K562 (cell line): ENCODE data around the gene A1BG. TPM values are rescaled to one million over a fixed set of nuclear protein-coding genes. Genes with fewer than 3 reads are reported as not detected.

Source experiments
- ATAC-seq: fragments of 200-7000 bp; cut with Tn5 transposase; 3 replicates; pipeline ENCODE4 v1.9.1; 2020; ENCODE audit warnings: moderate library complexity
- Bru-seq: library from RNA; stranded (reverse); fragments of 400-500 nt; gene quantifications from one replicate; lab custom pipeline; 2021; lab: Mats Ljungman, UMichigan
- BruChase-seq, 2 experiments: library from RNA; stranded (reverse); fragments of 400-500 nt; gene quantifications; one replicate each; lab custom pipeline; 2021; lab: Mats Ljungman, UMichigan
- BruUV-seq: library from RNA; stranded (reverse); fragments of 400-500 nt; replicated peaks from 2 replicates; lab custom pipeline; 2021; lab: Mats Ljungman, UMichigan
- CTCF ChIA-PET: fragments of 300-600 bp; formaldehyde crosslinking; extraction: SDS; loops from one replicate; lab custom pipeline; 2021; ENCODE audit warnings: low intra/inter-chr PET ratio; lab: Yijun Ruan, JAX
- POLR2A ChIA-PET: fragments of 300-600, 350-650 bp; sonication (Branson Sonifier 250); formaldehyde crosslinking; extraction: SDS; loops from one replicate; lab custom pipeline; 2021; ENCODE audit warnings: antibody characterized with exemption, inconsistent platforms; lab: Yijun Ruan, JAX
- DNase-seq, 4 experiments: peaks; one replicate each; pipeline versions ENCODE4 v3.0.0 to v3.0.0-alpha.2; 2011 to 2018; ENCODE audit warnings: low spot score in 3 of 4, mixed read lengths in 3 of 4; ENCODE audit errors: extremely low read depth in 1 of 4
- FAIRE-seq: peaks from 2 replicates; lab custom pipeline; 2011; peaks lifted over from hg19 to GRCh38; lab: Jason Lieb, UNC
- H2AFZ ChIP-seq: 2 replicates; pipeline ENCODE4 v1.6.0; 2011; ENCODE audit warnings: low read depth, low read length, control low read depth, inconsistent platforms
- H3K27ac ChIP-seq: fragments of 200-600 bp; 3 replicates; pipeline ENCODE4 v1.8.0; 2011; ENCODE audit warnings: low read depth, mild to moderate bottlenecking, control low read depth, inconsistent platforms, low read length, moderate library complexity, mixed read lengths; ENCODE audit errors: extremely low read depth
- H3K27me3 ChIP-seq, 2 experiments: fragments of 300-600 bp in 1 of 2; 2 replicates in 1 of 2; 3 replicates in 1 of 2; pipeline versions ENCODE4 v1.6.0 to v1.8.0; 2011; ENCODE audit warnings: inconsistent platforms in 2 of 2, low read length in 2 of 2, mild to moderate bottlenecking in 1 of 2, mixed read lengths in 1 of 2, moderate library complexity in 1 of 2; ENCODE audit not compliant: control insufficient read depth in 2 of 2, insufficient read depth in 2 of 2
- H3K36me3 ChIP-seq: fragments of 300-600 bp; 3 replicates; pipeline ENCODE4 v1.8.0; 2011; ENCODE audit warnings: mild to moderate bottlenecking, low read length, inconsistent platforms; ENCODE audit not compliant: control insufficient read depth, insufficient read depth
- H3K4me1 ChIP-seq, 2 experiments: fragments of 200-600 bp in 1 of 2; replicated peaks in 1 of 2; 2 replicates in 1 of 2; 3 replicates in 1 of 2; pipeline versions ENCODE4 v1.5.1 to v1.8.0; 2011; ENCODE audit warnings: inconsistent platforms in 2 of 2, low read length in 2 of 2, mild to moderate bottlenecking in 1 of 2, mixed read lengths in 1 of 2, moderate library complexity in 1 of 2; ENCODE audit not compliant: control insufficient read depth in 2 of 2, insufficient read depth in 2 of 2
- H3K4me2 ChIP-seq: 2 replicates; pipeline ENCODE4 v1.6.1; 2011; ENCODE audit warnings: low read length, control low read depth, inconsistent platforms, mixed read lengths; ENCODE audit not compliant: insufficient read depth
- H3K4me3 ChIP-seq: fragments of 200-600 bp; sonication (generic), shearing (Covaris generic); 2 replicates; pipeline ENCODE4 v1.5.1; 2016; ENCODE audit warnings: control low read depth, inconsistent platforms
- H3K79me2 ChIP-seq: fragments of 200-600 bp; 3 replicates; pipeline ENCODE4 v1.8.0; 2011; ENCODE audit warnings: low read length, inconsistent platforms; ENCODE audit not compliant: control insufficient read depth, insufficient read depth
- H3K9ac ChIP-seq, 2 experiments: 2 replicates each; pipeline versions ENCODE4 v1.6.0 to v1.6.1; 2011; ENCODE audit warnings: low read depth in 2 of 2, low read length in 2 of 2, control low read depth in 1 of 2, inconsistent platforms in 1 of 2, mild to moderate bottlenecking in 1 of 2, mixed read lengths in 1 of 2; ENCODE audit not compliant: insufficient read depth in 1 of 2
- H3K9me1 ChIP-seq: one replicate; pipeline ENCODE4 v1.6.0; 2011; ENCODE audit warnings: inconsistent platforms, mild to moderate bottlenecking, low read length, moderate library complexity; ENCODE audit not compliant: control insufficient read depth, insufficient read depth
- H3K9me3 ChIP-seq: replicated peaks from 2 replicates; pipeline ENCODE4 v1.5.1; 2011; ENCODE audit warnings: low read depth, low read length, inconsistent platforms; ENCODE audit not compliant: control insufficient read depth, insufficient read depth
- H4K20me1 ChIP-seq: replicated peaks from 2 replicates; pipeline ENCODE4 v1.6.1; 2011; ENCODE audit warnings: low read length, inconsistent platforms, mixed read lengths; ENCODE audit not compliant: control insufficient read depth, insufficient read depth
- FOS ChIP-seq: IDR thresholded peaks from 3 replicates; pipeline ENCODE4 v1.6.1; 2011; ENCODE audit not compliant: insufficient read length; ENCODE audit errors: extremely low read depth
- NFXL1 ChIP-seq: fragments of 450-650 bp; formaldehyde crosslinking; IDR thresholded peaks from 2 replicates; pipeline ENCODE4 v1.4.0; 2021; ENCODE audit warnings: mild to moderate bottlenecking
- POLR2G ChIP-seq: fragments of 200-400 bp; formaldehyde crosslinking; IDR thresholded peaks from 2 replicates; pipeline ENCODE4 v1.6.1; 2017; ENCODE audit warnings: low read depth, mild to moderate bottlenecking, antibody characterized with exemption, low read length, moderate library complexity
- WGBS: fragments of 100-300 bp; shearing (Covaris generic); methylation state at CpG from one replicate; pipeline ENCODE4 v1.1.6; 2016; ENCODE audit warnings: low coverage, mixed read lengths; ENCODE audit not compliant: insufficient coverage; ENCODE audit errors: missing lambda C conversion rate; 5-methylcytosine and 5-hydroxymethylcytosine counted together
- in situ Hi-C: fragments of 300-500 bp; cut with MboI; formaldehyde crosslinking; loops from 4 replicates; pipeline ENCODE4 v1.15.0; 2018; ENCODE audit warnings: inconsistent platforms, mixed read lengths
- intact Hi-C: fragments of 100-400 bp; cut with micrococcal nuclease; formaldehyde crosslinking; loops from 2 replicates; pipeline ENCODE4 v1.14.2; 2022
- long read RNA-seq, 3 experiments: library from polyadenylated mRNA in 2 of 3; library from RNA in 1 of 3; unstranded in 2 of 3; stranded (forward) in 1 of 3; transcript quantifications; one replicate each; pipeline ENCODE4 v2.0.0, GENCODE V29; 2019 to 2022
- polyA minus RNA-seq, 3 experiments: library from RNA; depleted of rRNA, polyadenylated mRNA; stranded (reverse); fragments of >200 nt; gene quantifications; 2 replicates each; pipeline ENCODE4 v1.2.3, GENCODE V29; 2011
- polyA plus RNA-seq, 8 experiments: library from polyadenylated mRNA; depleted of rRNA in 4 of 8; stranded (reverse) in 5 of 8; unstranded in 3 of 8; fragments of >200 nt; fragmentation: Nextera tagmentation in 2 of 8; fragmentation: Illumina TruSeq in 1 of 8; extraction: Ambion mirVana in 2 of 8; extraction: Trizol in 1 of 8; gene quantifications; 2 replicates each; pipeline versions ENCODE4 v1.2.1 to v1.2.3, GENCODE V29; 2011 to 2014; ENCODE audit warnings: inconsistent platforms in 1 of 8, missing spikeins in 1 of 8
- total RNA-seq, 7 experiments: library from RNA; depleted of rRNA in 6 of 7; stranded (reverse); fragments of >200 nt in 6 of 7; fragmentation: Illumina TruSeq in 2 of 7; extraction: Trizol in 2 of 7; gene quantifications; 2 replicates each; pipeline versions ENCODE4 v1.2.1 to v1.2.3, GENCODE V29; 2011 to 2021; ENCODE audit warnings: low replicate concordance in 1 of 7

A1BG gene, protein sequence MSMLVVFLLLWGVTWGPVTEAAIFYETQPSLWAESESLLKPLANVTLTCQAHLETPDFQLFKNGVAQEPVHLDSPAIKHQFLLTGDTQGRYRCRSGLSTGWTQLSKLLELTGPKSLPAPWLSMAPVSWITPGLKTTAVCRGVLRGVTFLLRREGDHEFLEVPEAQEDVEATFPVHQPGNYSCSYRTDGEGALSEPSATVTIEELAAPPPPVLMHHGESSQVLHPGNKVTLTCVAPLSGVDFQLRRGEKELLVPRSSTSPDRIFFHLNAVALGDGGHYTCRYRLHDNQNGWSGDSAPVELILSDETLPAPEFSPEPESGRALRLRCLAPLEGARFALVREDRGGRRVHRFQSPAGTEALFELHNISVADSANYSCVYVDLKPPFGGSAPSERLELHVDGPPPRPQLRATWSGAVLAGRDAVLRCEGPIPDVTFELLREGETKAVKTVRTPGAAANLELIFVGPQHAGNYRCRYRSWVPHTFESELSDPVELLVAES
- total RNA-seq (2011; cell fraction: chromatin; rRNA removed; ENCODE audit: low replicate concordance), result 2.7 and 6.5 TPM in 2 replicates
- total RNA-seq (2011; cell fraction: nucleolus; rRNA removed), result 3.0 and 4.8 TPM in 2 replicates
- 4.9 and 5.3 TPM in 2 replicates for total RNA-seq (2011; cell fraction: nucleoplasm; rRNA removed)
- total RNA-seq (2014; rRNA removed) (19.8 and 24.6 TPM in 2 replicates), total RNA-seq (2014; rRNA removed; fragmentation: Illumina TruSeq; extraction: Trizol) (0.76 and 0.96 TPM in 2 replicates), total RNA-seq (2015; rRNA removed; fragmentation: Illumina TruSeq; extraction: Trizol) (3.1 and 3.6 TPM in 2 replicates), total RNA-seq (2021) (11.8 and 12.1 TPM in 2 replicates), polyA plus RNA-seq (2011; rRNA removed) (2.6 and 5.7 TPM in 2 replicates), polyA plus RNA-seq (2014; fragmentation: Illumina TruSeq; extraction: Trizol) (0.10 and 1.5 TPM in 2 replicates), polyA plus RNA-seq (2014; fragmentation: Nextera tagmentation; extraction: Ambion mirVana) (1 to 10 TPM; 1.2 to 2.4 TPM), polyA plus RNA-seq (2014; rRNA removed) (14.0 and 15.9 TPM in 2 replicates), polyA minus RNA-seq (2011; rRNA and poly(A)+ RNA removed) (0.51 and 0.56 TPM in 2 replicates), Bru-seq, nascent RNA (percentile 54 among the genes with signal in this experiment), BruChase-seq, experiment 1, labeled RNA remaining after a 2-hour chase (percentile 58 among the genes with signal in this experiment), BruChase-seq, experiment 2, labeled RNA remaining after a 6-hour chase (percentile 56 among the genes with signal in this experiment)
- 14.5 and 55.0 TPM in 2 replicates for polyA plus RNA-seq (2011; cell fraction: cytosol; rRNA removed)
- 4.9 and 5.4 TPM in 2 replicates for polyA plus RNA-seq (2011; cell fraction: nucleus; rRNA removed)
- 12.0 and 15.2 TPM in 2 replicates for polyA plus RNA-seq (2012)
- 0.48 and 3.5 TPM in 2 replicates for polyA minus RNA-seq (2011; cell fraction: cytosol; rRNA and poly(A)+ RNA removed)
- polyA minus RNA-seq (2011; cell fraction: nucleus; rRNA and poly(A)+ RNA removed), result 1.3 and 1.6 TPM in 2 replicates
- long read RNA-seq, experiment 1, partial matches to known transcripts, result 0 of 2 reads
- long read RNA-seq, experiment 1, other reads (novel, unspliced or antisense), result 0 of 2 reads
- long read RNA-seq, experiment 2, transcript A1BG-203 (2 exons, 2,134 nt), result major isoform, 9 of 10 reads
- long read RNA-seq, experiment 2, partial matches to known transcripts, result 0 of 10 reads
- long read RNA-seq, experiment 2, other reads (novel, unspliced or antisense), result 1 of 10 reads
- long read RNA-seq, experiment 3, transcript A1BG-203 (2 exons, 2,134 nt), result major isoform, 7 of 7 reads
- long read RNA-seq, experiment 3, partial matches to known transcripts, result 0 of 7 reads
- long read RNA-seq, experiment 3, other reads (novel, unspliced or antisense), result 0 of 7 reads

DNA sequence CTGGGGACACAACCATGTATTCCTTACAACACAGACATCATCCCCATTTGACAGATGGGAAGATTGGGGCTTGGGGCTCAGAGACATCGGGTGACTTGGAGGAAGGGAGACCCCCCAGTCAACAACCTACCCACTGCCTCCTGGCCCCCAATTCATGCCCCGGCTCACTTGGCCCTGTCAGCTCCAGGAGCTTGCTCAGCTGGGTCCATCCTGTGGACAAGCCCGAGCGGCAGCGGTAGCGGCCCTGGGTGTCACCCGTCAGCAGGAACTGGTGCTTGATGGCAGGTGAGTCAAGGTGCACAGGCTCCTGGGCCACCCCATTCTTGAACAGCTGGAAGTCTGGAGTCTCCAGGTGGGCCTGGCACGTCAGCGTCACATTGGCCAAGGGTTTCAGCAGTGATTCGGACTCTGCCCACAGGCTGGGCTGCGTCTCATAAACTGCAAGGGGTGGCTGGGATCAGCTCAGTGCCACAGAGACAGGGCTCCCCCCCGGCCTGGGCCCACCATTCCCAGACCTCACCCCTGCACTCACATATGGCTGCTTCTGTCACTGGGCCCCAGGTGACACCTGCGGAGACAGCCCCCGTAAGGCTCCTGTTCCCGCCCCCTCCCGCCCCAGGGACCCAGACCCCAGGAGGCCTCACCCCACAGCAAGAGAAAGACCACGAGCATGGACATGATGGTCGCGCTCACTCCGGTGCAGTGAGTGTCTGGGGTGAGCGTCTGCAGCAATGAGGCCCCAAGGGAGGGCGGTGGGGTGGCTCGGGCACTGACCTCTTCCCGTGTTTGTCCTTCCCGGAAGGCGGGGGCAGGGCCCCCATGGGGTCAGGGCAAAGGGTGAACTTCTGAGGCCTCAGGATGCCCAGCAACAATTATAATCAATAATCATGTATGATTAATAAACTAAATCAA is at the start of gene A1BG:
Gene A1BG, minus strand, starts transcription at position 733 of the 912 bp plus-strand sequence. Its CDS starts 55 bp downstream, at position 678.
- intact Hi-C loops, result no loop called here
- no peak within 1 kb of the TSS for H2AFZ ChIP-seq
- no peak within 1 kb of the TSS for H3K4me2 ChIP-seq
- H3K27ac ChIP-seq, result no peak within 1 kb of the TSS
- in situ Hi-C loops, result no loop called here
- peaks cover 0 to 18% of the 10 kb centered on the region in 2 experiments; a peak in 2 of 5 replicates for H3K4me1 ChIP-seq
- H3K79me2 ChIP-seq, result no peaks in the 10 kb centered on the region
- H4K20me1 ChIP-seq, result no peaks in the 10 kb centered on the region
- BruUV-seq, result no TSS peak
- DNase-seq (no peak), ATAC-seq (no peak), FAIRE-seq (no peak)
- H3K9me3 ChIP-seq, result no peaks in the 10 kb centered on the region
- H3K9ac ChIP-seq, result peak within 1 kb of the TSS in 1 of 2 experiments; percentile 64; a peak in 2 of 4 replicates
- 73% methylated on average over 25 of the region's 26 CpGs for WGBS
- POLR2A ChIA-PET, result interaction anchor here (0.9 to 1.0 kb wide), 2 partner anchors 9 to 10 kb away, joined by 5 to 6 read pairs; partner anchors contain the start of gene ZNF497
- H3K36me3 ChIP-seq, result no peaks in the 10 kb centered on the region
- H3K27me3 ChIP-seq, result no peaks in the 10 kb centered on the region
- CTCF ChIA-PET, result no interaction called here
- no peak within 1 kb of the TSS for H3K4me3 ChIP-seq
- TF ChIP-seq FOS, result no peak
- TF ChIP-seq NFXL1, result no peak
- peak; percentile 29; the same call in 1 of the 2 replicates for TF ChIP-seq POLR2G
- no peaks in the 10 kb centered on the region for H3K9me1 ChIP-seq
